Measurements from ENCODE around the gene ODAD4.
A peak's percentile ranks its signal among the peaks of the same experiment; 100 is the strongest.

Gene ODAD4

DNA sequence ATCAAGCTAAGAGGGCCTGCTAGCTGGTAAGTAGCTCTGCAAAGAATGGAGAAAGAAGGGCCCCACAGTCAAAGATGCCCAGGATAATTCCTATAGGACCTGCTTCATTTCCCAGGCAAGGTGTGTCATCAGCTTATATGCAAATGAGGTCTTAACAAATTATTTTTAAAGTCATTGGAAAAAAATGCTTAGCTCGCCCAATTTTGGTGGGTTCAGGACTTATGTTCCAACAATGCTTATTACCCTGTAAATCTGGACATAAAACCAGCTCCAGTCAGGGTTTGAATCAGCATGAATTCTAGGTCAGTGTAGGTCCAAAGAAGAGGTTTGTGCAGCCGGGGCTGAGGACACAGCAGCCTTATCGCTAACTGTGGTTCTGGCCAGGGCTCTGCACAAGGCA is 37.0 kb upstream of the ODAD4 start:
- H3K4me3 ChIP-seq (replicated peaks; ENCODE audit: low read depth, low read length): no peak overlapping the region
- DNase-seq (ENCODE audit: low read depth): no peak
- TF ChIP-seq, protein P1, sequence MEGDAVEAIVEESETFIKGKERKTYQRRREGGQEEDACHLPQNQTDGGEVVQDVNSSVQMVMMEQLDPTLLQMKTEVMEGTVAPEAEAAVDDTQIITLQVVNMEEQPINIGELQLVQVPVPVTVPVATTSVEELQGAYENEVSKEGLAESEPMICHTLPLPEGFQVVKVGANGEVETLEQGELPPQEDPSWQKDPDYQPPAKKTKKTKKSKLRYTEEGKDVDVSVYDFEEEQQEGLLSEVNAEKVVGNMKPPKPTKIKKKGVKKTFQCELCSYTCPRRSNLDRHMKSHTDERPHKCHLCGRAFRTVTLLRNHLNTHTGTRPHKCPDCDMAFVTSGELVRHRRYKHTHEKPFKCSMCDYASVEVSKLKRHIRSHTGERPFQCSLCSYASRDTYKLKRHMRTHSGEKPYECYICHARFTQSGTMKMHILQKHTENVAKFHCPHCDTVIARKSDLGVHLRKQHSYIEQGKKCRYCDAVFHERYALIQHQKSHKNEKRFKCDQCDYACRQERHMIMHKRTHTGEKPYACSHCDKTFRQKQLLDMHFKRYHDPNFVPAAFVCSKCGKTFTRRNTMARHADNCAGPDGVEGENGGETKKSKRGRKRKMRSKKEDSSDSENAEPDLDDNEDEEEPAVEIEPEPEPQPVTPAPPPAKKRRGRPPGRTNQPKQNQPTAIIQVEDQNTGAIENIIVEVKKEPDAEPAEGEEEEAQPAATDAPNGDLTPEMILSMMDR (IDR thresholded peaks at IDR 0.05; ENCODE audit: low read length, missing control alignments): no peak

DNA sequence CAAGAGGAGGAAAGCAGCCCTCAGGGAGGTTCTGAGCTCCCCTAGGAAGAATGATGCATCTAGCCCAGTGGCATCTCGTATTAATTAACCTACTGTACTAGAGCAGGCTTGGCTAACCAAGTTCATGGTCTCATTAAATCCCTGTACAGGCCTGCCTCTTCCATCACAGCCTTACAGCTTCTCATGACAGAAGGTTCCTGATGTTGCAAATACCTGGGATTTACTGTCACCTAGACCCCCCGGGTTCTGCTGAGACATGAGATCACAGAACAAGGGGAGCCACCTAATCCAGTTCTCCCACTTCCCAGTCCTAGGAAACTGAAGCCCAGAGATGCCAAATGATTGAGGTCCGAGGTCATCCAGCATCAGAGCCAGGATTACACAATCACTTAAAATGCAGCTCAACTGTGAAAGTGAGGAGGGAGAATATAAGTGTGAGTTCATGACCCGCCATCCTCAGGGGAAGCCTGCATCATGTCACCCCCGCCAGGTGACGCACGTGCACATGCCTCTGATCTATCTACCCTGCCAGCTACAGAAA is 35.6 kb upstream of the ODAD4 start:
- DNase-seq (ENCODE audit: low read depth): peak; percentile 66

DNA sequence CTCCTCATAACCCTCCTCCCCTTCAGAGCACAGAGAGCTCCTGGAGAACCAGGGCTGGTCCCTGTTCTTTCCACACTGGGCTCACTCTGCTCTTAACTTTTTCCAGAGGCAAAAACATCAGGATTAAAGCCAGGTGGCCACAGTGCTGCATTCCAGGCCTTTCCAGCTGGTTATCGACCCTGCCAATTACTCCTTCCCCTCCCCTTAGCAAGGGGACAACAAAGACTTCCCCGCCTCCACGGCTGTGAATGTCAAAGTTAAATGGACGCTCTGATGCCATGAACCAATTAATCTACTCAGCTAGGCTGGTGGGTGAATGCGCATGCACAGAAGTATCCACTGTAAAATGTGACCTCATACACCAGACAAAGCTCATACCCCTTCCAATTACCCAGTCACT is 34.8 kb upstream of the ODAD4 start:
- no peak overlapping the region for H3K4me3 ChIP-seq (replicated peaks; ENCODE audit: low read depth, low read length)
- TF ChIP-seq, protein P1 (IDR thresholded peaks at IDR 0.05; ENCODE audit: low read length, missing control alignments): no peak
- no peak for DNase-seq (ENCODE audit: low read depth)

More for the DNA sequence above, 35.6 kb upstream of the ODAD4 start:
- TF ChIP-seq, protein P1 (IDR thresholded peaks at IDR 0.05; ENCODE audit: low read length, missing control alignments): no peak
- H3K4me3 ChIP-seq (replicated peaks; ENCODE audit: low read depth, low read length): no peak overlapping the region

DNA sequence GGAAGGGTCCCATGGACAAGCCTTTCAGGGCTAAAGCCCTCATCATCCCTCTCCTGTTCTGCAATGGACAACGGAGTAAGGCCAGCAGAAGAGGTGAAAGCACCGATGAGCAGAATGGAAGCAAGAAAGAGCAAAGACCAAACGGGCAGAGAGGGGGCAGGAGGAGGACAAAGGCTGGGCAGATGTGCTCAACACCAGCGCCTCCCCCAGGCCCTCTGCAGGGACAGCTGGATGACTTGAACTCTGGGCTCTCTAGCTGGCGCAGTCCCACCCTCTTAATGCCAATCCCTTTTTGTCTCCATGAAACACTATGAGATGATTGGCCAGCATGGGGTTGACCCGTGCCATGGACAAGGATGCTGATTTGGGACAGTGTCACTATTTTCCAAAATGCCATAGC is 33.7 kb upstream of the ODAD4 start:
- TF ChIP-seq, protein P1 (IDR thresholded peaks at IDR 0.05; ENCODE audit: low read length, missing control alignments): no peak
- DNase-seq (ENCODE audit: low read depth): no peak
- no peak overlapping the region for H3K4me3 ChIP-seq (replicated peaks; ENCODE audit: low read depth, low read length)

DNA sequence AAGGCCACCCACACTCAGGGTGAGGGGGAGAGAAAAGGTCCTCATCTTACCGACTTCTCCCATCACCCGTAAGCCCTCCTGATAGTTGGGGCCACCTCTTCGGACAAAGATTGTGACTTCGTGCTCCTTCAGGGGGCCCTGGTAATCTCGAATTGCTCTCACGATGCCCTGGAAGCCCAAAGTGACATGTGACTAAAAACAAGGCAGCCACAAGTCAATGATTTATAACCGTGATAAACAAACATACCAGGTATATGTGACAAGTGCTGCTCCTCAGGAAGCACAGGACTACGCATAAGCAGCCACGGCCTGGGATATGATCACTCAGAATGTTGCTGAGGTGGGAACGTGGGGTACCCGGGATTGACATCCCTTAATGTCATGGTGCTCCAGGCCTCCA is 28.8 kb upstream of the ODAD4 start:
- TF ChIP-seq, protein P1 (IDR thresholded peaks at IDR 0.05; ENCODE audit: low read length, missing control alignments): no peak

DNA sequence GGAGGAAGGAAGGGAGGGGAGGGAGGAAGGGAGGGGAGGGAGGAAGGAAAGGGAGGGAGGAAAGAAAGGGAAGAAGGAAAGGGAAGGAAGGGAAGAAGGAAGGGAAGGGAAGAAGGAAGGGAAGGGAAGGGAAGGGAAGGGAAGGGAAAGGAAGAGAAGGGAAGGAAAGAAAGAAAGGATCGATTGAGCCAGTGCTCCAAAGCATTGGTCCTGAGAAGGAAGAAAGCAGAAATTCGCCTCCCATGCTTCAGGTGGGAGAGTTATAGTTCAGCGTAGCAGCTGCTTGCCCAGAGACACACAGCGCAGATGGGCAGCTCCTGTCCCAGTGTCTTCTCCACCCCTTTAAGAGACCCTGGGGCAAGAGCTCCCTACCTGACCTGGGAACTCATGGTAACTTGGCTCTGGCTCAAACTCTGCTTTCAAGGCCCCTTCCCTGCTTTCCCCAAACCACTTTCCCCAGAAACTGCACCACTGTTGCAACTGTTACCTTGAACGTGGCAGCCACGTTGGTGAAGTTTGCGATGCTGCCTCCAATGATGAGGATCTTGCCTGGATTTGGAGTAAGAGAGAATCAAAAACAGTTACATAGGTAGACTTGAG is 26.1 kb upstream of the ODAD4 start:
- TF ChIP-seq, protein P1 (IDR thresholded peaks at IDR 0.05; ENCODE audit: low read length, missing control alignments): no peak
- no peak overlapping the region for H3K4me3 ChIP-seq (replicated peaks; ENCODE audit: low read depth, low read length)
- DNase-seq (ENCODE audit: low read depth): no peak

More for the DNA sequence above, 28.8 kb upstream of the ODAD4 start:
- DNase-seq (ENCODE audit: low read depth): no peak
- H3K4me3 ChIP-seq (replicated peaks; ENCODE audit: low read depth, low read length): no peak overlapping the region

DNA sequence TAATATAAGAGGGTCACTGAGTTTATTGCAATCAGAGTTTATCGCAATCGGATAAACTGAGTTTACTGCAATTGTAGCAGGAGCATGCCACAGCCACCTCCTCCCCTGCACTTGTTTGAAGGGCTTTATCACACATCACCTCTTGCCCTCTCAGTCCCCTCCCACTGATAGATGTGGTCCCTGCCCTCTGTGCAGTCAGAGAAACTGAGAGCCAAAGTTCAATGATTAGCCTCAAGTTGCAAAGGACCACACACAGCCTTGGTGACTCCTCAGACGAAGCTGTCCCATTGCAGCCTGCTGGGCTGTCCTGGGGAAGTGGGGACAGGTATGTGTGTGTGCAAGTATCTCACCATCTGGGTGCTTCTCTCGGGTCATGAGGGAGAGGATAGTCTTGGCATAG is 25.2 kb upstream of the ODAD4 start:
- no peak for DNase-seq (ENCODE audit: low read depth)
- no peak overlapping the region for H3K4me3 ChIP-seq (replicated peaks; ENCODE audit: low read depth, low read length)
- TF ChIP-seq, protein P1 (IDR thresholded peaks at IDR 0.05; ENCODE audit: low read length, missing control alignments): no peak

All from fibroblast of pulmonary artery (primary cell).